Ovary (tissue), 9 donors: ENCODE data around the gene TNS4. TPM values are rescaled to one million over a fixed set of nuclear protein-coding genes. Genes with fewer than 3 reads are reported as not detected.

Source experiments
- DNase-seq, 5 donors: peaks; one replicate each; pipeline ENCODE4 v3.0.0-alpha.2; 2019 to 2020
- H3K27ac ChIP-seq, 2 donors: fragments of 200-600 bp; one replicate each; pipeline versions ENCODE4 v1.5.1 to v1.8.0; 2019 to 2022
- H3K27me3 ChIP-seq: fragments of 200-600 bp; one replicate; pipeline ENCODE4 v1.8.0; 2022
- H3K36me3 ChIP-seq: fragments of 200-600 bp; sonication (generic); one replicate; pipeline ENCODE4 v1.5.1; 2019
- H3K4me1 ChIP-seq: one replicate; pipeline ENCODE4 v1.8.1; 2013; ENCODE audit warnings: mild to moderate bottlenecking, moderate library complexity; ENCODE audit not compliant: insufficient read depth
- H3K4me3 ChIP-seq: fragments of 200-600 bp; sonication (generic); one replicate; pipeline ENCODE4 v1.5.1; 2017
- H3K9me3 ChIP-seq, 2 donors: fragments of 200-600 bp in 1 of 2; sonication (generic) in 1 of 2; one replicate each; pipeline versions ENCODE4 v1.5.1 to v1.8.1; 2013 to 2019; ENCODE audit warnings: mild to moderate bottlenecking in 1 of 2, moderate library complexity in 1 of 2
- EP300 ChIP-seq: sonication (generic); formaldehyde crosslinking; IDR thresholded peaks from one replicate; pipeline ENCODE4 v1.6.1; 2017; ENCODE audit warnings: antibody characterized with exemption
- POLR2A ChIP-seq: fragments of 450-650 bp; IDR thresholded peaks from one replicate; pipeline ENCODE4 v1.6.1; 2017; ENCODE audit warnings: antibody characterized with exemption, mild to moderate bottlenecking, moderate library complexity
- WGBS, 3 donors: extraction: QIAGEN DNeasy Blood & Tissue Kit in 1 of 3; methylation state at CpG; one replicate each; pipeline versions ENCODE4 v1.1.5 to v1.1.7; 2013 to 2017; 5-methylcytosine and 5-hydroxymethylcytosine counted together
- intact Hi-C, 4 donors: fragments of 100-400 bp; cut with DNase I; formaldehyde crosslinking; loops; one replicate each; pipeline versions ENCODE4 v1.11.0 to v1.15.1; 2022 to 2023
- polyA plus RNA-seq, 2 donors: library from polyadenylated mRNA; stranded (reverse); fragments of 200-250 nt in 1 of 2; fragments of 350-450 nt in 1 of 2; fragmentation: Illumina TruSeq in 1 of 2; extraction: RNeasy Lipid Tissue Mini Kit (QIAGEN cat#74804) in 1 of 2; gene quantifications; one replicate each; pipeline ENCODE4 v1.2.3, GENCODE V29; 2013 to 2014
- total RNA-seq, 7 donors: library from RNA; depleted of rRNA in 2 of 7; stranded (reverse); fragments of >200 nt in 2 of 7; fragmentation: NEBNext Ultra II Directional in 3 of 7; extraction: Animal tissue kit (Norgen Biotek cat#: 25700) in 3 of 7; gene quantifications; one replicate each; pipeline versions ENCODE4 v1.1.0 to v1.2.4, GENCODE V29; 2016 to 2023
- TF ChIP-seq, protein P1 (sequence below), 3 donors: fragments of 450-650 bp in 2 of 3; fragments of 200-600 bp in 1 of 3; IDR thresholded peaks; one replicate each; pipeline versions ENCODE4 v1.5.1 to v1.8.0; 2016 to 2022; ENCODE audit warnings: antibody characterized with exemption in 3 of 3, mild to moderate bottlenecking in 1 of 3
- donor health status: DM: no; HTN: no; CAD: no; lungs with moderate emphysema.
- donor health status: DM: no; HTN: no; CAD: no.
- donor health status: Bipolar disorder and iron deficiency.
- donor health status: DM: yes; HTN: yes; CAD: no.
- donor health status: DM: no; HTN: no; CAD: no.
- donor health status: DM: yes; HTN: yes; CAD: no.

Gene TNS4
- total and polyA plus RNA-seq, 9 donors: 0.13 to 6.2 (median 0.54) TPM; not detected in 5

DNA sequence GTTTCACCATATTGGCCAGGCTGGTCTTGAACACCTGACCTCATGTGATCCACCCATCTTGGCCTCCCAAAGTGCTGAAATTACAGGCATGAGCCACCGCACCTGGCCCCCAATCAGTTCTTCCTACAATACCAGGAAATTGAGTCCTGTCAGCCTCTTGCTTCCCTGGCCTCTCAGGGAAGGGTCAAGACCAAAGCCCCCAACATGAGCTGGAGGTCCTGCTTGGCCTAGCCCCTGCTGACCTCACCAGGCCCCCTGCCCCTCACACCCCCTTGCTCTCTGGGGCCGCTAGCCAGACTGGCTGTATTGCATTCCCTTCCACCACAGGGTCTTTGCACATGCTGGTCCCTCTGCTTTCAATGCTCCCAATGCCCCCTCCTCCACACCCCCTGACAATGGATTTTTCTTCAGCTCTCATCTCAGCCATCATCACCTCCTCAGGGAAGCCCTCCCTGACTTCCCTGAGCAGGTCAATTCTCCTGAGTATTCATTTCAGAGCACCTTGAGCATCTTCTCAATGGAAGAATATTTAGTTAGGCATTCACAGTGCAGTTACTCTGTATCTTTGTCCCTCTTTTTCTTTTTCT lies 34.0 kb downstream of the TNS4 start:
- Histone ChIP-seq H3K27ac (no peak overlapping the region), H3K36me3 (no peaks in the 10 kb centered on the region), H3K4me1 (peaks cover 17% of the 10 kb centered on the region), H3K4me3 (no peak overlapping the region), H3K27me3 (no peaks in the 10 kb centered on the region), H3K9me3 (no peaks in the 10 kb centered on the region)
- TF ChIP-seq POLR2A (no peak), EP300 (no peak)
- TF ChIP-seq, protein P1, sequence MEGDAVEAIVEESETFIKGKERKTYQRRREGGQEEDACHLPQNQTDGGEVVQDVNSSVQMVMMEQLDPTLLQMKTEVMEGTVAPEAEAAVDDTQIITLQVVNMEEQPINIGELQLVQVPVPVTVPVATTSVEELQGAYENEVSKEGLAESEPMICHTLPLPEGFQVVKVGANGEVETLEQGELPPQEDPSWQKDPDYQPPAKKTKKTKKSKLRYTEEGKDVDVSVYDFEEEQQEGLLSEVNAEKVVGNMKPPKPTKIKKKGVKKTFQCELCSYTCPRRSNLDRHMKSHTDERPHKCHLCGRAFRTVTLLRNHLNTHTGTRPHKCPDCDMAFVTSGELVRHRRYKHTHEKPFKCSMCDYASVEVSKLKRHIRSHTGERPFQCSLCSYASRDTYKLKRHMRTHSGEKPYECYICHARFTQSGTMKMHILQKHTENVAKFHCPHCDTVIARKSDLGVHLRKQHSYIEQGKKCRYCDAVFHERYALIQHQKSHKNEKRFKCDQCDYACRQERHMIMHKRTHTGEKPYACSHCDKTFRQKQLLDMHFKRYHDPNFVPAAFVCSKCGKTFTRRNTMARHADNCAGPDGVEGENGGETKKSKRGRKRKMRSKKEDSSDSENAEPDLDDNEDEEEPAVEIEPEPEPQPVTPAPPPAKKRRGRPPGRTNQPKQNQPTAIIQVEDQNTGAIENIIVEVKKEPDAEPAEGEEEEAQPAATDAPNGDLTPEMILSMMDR (IDR thresholded peaks at IDR 0.05): no peak
- no peak for DNase-seq
- intact Hi-C loops: no loop called here
- WGBS, 3 donors: 90 to 91% (median 91%) methylated on average over 2 of the region's 2 CpGs

DNA sequence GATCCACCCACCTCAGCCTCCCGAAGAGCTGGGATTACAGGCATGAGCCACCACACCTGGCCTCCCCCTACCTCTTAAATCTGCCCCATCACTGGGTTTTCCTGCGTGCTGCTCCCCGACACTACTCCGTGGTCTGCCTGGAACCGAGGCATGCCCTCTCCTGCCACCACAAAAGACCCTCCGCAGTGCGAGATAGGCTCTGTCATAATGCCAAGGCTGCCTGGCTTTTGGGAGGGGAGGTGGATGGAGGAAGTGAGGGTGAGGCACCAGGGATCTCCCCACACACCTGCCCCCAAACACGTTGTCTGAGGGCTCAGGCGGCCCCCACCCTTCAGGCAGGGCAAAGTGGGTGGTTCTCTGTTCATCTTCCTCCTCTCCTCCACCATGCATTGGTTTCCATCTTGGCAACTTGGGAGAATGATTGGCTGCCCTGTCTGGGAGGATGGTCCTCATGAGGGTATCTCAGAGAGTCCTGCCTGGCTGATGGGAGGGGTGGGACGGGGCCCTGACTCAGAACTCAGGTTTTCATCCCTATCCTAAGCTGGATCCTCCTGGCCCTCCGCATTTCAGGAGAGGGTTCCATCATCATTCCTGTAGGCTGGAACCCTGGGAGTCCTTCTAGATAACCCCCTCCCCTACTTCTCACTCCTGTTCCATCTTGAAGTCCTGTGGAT lies 35.0 kb downstream of the TNS4 start:
- DNase-seq: peak in 1 of 5 donors; percentile 28
- Histone ChIP-seq H3K4me3 (no peak overlapping the region), H3K27ac (no peak overlapping the region), H3K4me1 (peaks cover 23% of the 10 kb centered on the region), H3K36me3 (no peaks in the 10 kb centered on the region), H3K27me3 (no peaks in the 10 kb centered on the region), H3K9me3 (no peaks in the 10 kb centered on the region)
- TF ChIP-seq POLR2A (no peak), EP300 (no peak)
- TF ChIP-seq, protein P1 (IDR thresholded peaks at IDR 0.05): no peak
- intact Hi-C loops: no loop called here
- WGBS, 3 donors: 68 to 81% (median 78%) methylated on average over 11 of the region's 11 CpGs

DNA sequence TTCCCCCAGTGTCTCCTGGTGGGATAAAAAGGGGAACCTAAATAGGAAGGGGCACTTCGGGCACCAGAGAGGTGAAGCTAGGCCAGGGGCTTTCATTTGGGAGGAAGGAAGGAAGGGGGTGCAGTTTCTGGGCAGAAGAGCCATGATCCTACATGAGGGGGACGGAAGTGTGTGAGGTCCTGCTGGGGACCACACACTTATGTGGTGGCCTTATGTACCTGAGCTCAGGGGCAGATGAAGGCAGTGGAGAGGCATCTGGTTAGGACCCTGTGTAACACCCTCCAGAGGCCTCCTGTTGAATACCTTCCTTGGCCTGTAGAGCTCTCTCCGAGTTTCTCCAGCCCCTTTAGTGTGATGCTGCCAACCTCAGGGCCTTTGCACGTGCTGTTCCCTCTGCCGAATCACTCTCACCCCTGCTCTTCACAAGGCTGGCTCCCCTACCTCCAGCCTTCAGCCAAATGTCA lies 37.0 kb downstream of the TNS4 start:
- WGBS, 3 donors: 87 to 88% (median 87%) methylated on average over 5 of the region's 5 CpGs
- TF ChIP-seq POLR2A (no peak), EP300 (no peak)
- TF ChIP-seq, protein P1 (IDR thresholded peaks at IDR 0.05): no peak
- peak in 2 of 5 donors; percentile 24 to 31 for DNase-seq
- no peaks in the 10 kb centered on the region for H3K27me3 ChIP-seq
- no peaks in the 10 kb centered on the region for H3K9me3 ChIP-seq
- peaks cover 30% of the 10 kb centered on the region for H3K4me1 ChIP-seq
- intact Hi-C loops: no loop called here
- peak overlapping the region in 1 of 2 donors; percentile 70 for H3K27ac ChIP-seq
- H3K36me3 ChIP-seq: no peaks in the 10 kb centered on the region
- no peak overlapping the region for H3K4me3 ChIP-seq

DNA sequence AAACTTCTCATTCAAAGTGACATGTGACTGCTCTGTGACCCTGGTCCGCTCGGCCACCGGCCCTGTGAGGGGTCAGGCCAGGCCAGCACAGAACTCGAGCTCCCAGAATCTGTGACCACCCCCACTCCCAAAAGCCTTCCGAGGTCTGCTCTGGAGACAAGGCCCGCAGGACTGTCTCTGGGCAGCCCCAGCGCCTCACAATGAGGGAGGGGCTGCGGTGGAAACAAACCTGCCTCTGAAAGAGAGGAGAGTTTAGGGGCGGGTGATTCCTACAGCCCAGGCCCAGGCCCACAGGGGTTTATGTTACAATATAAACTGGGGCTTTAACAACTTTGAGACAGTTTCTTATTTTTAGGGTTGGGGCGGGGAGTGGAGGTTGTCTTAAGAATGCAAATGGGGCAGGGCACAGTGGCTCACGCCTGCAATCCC lies 38.3 kb downstream of the TNS4 start:
- Histone ChIP-seq H3K4me3 (no peak overlapping the region), H3K36me3 (no peaks in the 10 kb centered on the region), H3K4me1 (peaks cover 33% of the 10 kb centered on the region), H3K9me3 (no peaks in the 10 kb centered on the region), H3K27me3 (no peaks in the 10 kb centered on the region), H3K27ac (peak overlapping the region; percentile 50 to 70)
- 19 to 25% (median 25%) methylated on average over 11 of the region's 11 CpGs for WGBS, 3 donors
- TF ChIP-seq, protein P1 (IDR thresholded peaks at IDR 0.05): no peak
- no peak for TF ChIP-seq EP300
- TF ChIP-seq POLR2A: no peak
- peak in 2 of 5 donors; percentile 45 to 57 for DNase-seq
- intact Hi-C loops: no loop called here
